Measurements from ENCODE around the gene NAA10.

GRCh38 chrX:153929576-153929975, 5.3 kb downstream of the NAA10 start:
- TF ChIP-seq, protein P1, sequence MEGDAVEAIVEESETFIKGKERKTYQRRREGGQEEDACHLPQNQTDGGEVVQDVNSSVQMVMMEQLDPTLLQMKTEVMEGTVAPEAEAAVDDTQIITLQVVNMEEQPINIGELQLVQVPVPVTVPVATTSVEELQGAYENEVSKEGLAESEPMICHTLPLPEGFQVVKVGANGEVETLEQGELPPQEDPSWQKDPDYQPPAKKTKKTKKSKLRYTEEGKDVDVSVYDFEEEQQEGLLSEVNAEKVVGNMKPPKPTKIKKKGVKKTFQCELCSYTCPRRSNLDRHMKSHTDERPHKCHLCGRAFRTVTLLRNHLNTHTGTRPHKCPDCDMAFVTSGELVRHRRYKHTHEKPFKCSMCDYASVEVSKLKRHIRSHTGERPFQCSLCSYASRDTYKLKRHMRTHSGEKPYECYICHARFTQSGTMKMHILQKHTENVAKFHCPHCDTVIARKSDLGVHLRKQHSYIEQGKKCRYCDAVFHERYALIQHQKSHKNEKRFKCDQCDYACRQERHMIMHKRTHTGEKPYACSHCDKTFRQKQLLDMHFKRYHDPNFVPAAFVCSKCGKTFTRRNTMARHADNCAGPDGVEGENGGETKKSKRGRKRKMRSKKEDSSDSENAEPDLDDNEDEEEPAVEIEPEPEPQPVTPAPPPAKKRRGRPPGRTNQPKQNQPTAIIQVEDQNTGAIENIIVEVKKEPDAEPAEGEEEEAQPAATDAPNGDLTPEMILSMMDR (IDR thresholded peaks at IDR 0.05) = no peak
- no peak for TF ChIP-seq POLR2A (IDR thresholded peaks at IDR 0.05)
